ENCODE measurements around the gene DMTF1. TPM values are rescaled to one million over a fixed set of nuclear protein-coding genes. Genes with fewer than 3 reads are reported as not detected.
"Not testable (repeated sequence)": the region's sequence is repeated elsewhere in the genome, so short reads cannot be mapped to it uniquely, and the experiment has no call there.

The DMTF1 gene
- total and polyA plus RNA-seq, 10 donors = 23.2 to 190 (median 119) TPM

DNA sequence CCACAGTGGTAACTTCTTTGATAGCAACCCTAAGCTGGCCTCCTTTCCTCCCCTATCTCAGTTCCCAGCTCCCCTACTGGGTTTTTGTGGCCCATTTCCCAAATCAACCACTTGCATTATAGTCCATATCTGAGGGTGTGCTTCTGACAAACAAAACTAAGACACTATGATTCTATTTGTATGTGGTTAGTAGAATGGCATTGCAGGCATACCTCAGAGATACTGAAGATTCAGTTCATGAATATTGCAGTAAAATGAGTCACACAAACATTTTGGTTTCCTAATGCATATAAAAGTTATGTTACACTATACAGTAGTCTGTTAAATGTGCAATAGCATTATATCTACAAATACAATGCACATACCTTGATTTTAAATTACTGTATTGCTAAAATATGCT lies 82.7 kb downstream of the DMTF1 start:
- intact Hi-C loops (cut with DNase I; ENCODE audit: low total_unique reads) = loop anchor here (5.0 kb wide), 1 partner anchor 308 kb away; no protein-coding TSS in a partner anchor
- Histone ChIP-seq H3K27me3 (replicated peaks in 1 of 7) (peaks cover 0 to 5% (median 0%) of the 10 kb centered on the region in 7 donors), H3K27ac (no peak overlapping the region), H3K36me3 (no peaks in the 10 kb centered on the region), H3K4me3 (no peak overlapping the region), H3K4me1 (peaks cover 0 to 6% (median 0%) of the 10 kb centered on the region in 6 donors), H3K9me3 (no peaks in the 10 kb centered on the region)
- no peak for TF ChIP-seq POLR2A (IDR thresholded peaks at IDR 0.05)
- no peak for TF ChIP-seq POLR2AphosphoS5 (IDR thresholded peaks at IDR 0.05)
- TF ChIP-seq, protein P1, sequence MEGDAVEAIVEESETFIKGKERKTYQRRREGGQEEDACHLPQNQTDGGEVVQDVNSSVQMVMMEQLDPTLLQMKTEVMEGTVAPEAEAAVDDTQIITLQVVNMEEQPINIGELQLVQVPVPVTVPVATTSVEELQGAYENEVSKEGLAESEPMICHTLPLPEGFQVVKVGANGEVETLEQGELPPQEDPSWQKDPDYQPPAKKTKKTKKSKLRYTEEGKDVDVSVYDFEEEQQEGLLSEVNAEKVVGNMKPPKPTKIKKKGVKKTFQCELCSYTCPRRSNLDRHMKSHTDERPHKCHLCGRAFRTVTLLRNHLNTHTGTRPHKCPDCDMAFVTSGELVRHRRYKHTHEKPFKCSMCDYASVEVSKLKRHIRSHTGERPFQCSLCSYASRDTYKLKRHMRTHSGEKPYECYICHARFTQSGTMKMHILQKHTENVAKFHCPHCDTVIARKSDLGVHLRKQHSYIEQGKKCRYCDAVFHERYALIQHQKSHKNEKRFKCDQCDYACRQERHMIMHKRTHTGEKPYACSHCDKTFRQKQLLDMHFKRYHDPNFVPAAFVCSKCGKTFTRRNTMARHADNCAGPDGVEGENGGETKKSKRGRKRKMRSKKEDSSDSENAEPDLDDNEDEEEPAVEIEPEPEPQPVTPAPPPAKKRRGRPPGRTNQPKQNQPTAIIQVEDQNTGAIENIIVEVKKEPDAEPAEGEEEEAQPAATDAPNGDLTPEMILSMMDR (IDR thresholded peaks at IDR 0.05 in 8 of 11, conservative IDR thresholded peaks at IDR 0.05 in 3 of 11) = no peak
- no peak for DNase-seq

DNA sequence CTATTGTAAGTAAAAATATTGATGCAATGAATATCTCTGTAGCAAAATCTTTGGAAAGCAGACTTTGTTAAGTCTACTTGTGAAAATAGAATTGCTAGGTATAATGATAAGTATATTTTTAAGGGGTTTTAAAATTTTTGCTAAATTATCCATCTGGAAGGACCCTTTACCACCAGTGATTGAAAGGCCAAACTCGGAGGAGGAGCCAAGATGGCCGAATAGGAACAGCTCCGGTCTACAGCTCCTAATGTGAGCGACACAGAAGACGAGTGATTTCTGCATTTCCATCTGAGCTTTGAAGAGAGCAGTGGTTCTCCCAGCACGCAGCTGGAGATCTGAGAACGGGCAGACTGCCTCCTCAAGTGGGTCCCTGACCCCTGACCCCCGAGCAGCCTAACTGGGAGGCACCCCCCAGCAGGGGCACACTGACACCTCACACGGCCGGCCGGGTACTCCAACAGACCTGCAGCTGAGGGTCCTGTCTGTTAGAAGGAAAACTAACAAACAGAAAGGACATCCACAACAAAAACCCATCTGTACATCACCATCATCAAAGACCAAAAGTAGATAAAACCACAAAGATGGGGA lies 86.3 kb downstream of the DMTF1 start:
- not testable (repeated sequence) for H3K4me3 ChIP-seq; H3K4me1 ChIP-seq; DNase-seq; H3K36me3 ChIP-seq; H3K9me3 ChIP-seq; H3K27ac ChIP-seq; H3K27me3 ChIP-seq (replicated peaks in 1 of 7)
- WGBS, 5 donors = 68 to 84% (median 76%) methylated on average over 7 to 11 of the region's 11 CpGs
- intact Hi-C loops (cut with DNase I; ENCODE audit: low total_unique reads) = loop anchor here (5.0 kb wide), 1 partner anchor 311 kb away; no protein-coding TSS in a partner anchor

GRCh38 chr7:87245671-87246070 lies 93.4 kb downstream of the DMTF1 start:
- intact Hi-C loops (cut with DNase I; ENCODE audit: low total_unique reads) = not testable (repeated sequence)

More at GRCh38 chr7:87245671-87246070, 93.4 kb downstream of the DMTF1 start:
- DNase-seq; H3K4me3 ChIP-seq; H3K27me3 ChIP-seq (replicated peaks in 1 of 7); H3K27ac ChIP-seq; H3K36me3 ChIP-seq; H3K4me1 ChIP-seq: not testable (repeated sequence)
- WGBS, 5 donors = 85 to 92% (median 89%) methylated on average over 3 to 5 of the region's 5 CpGs
- H3K9me3 ChIP-seq = peaks cover 0 to 28% (median 21%) of the 10 kb centered on the region in 8 donors

Small RNA genes lying within 50 kb of the gene (small RNA-seq; reads per million reads assigned to genes)
- gene RF00019 = 0 reads per million in 4 donors
- gene RF02271 = 0 reads per million in 4 donors

Other genes starting within 250 kb of the DMTF1 start
- 10 to 100 TPM; 17.3 to 23.3 (median 18.5) TPM for gene ELAPOR2, start 92.8 kb upstream of the DMTF1 start, total RNA-seq
- gene ELAPOR2, start 92.8 kb upstream of the DMTF1 start, polyA plus RNA-seq = 1 to 10 TPM; 2.4 to 2.7 (median 2.4) TPM
- gene TMEM243, start 67.3 kb downstream of the DMTF1 start, total RNA-seq = 100 to 1,000 TPM in 1 of 7 donors, 10 to 100 TPM in 6; 45.4 to 144 (median 57.2) TPM
- gene TMEM243, start 67.3 kb downstream of the DMTF1 start, polyA plus RNA-seq = 100 to 1,000 TPM in 1 of 3 donors, 10 to 100 TPM in 2; 80.4 to 106 (median 95.0) TPM
- gene CROT, start 193.2 kb downstream of the DMTF1 start, total RNA-seq = 10 to 100 TPM in 6 of 7 donors, 1 to 10 TPM in 1; 6.6 to 21.1 (median 12.5) TPM
- gene CROT, start 193.2 kb downstream of the DMTF1 start, polyA plus RNA-seq = 1 to 10 TPM; 4.2 to 5.1 (median 4.8) TPM